HG02678 (cell line): ENCODE results near the gene FAAP20.
A peak's percentile ranks its signal among the peaks of the same experiment; 100 is the strongest.

Source experiments
- ATAC-seq: cut with Tn5 transposase; IDR thresholded peaks from one replicate; pipeline ENCODE4 v1.9.1; 2021; ENCODE audit warnings: mild to moderate bottlenecking, moderate library complexity; ENCODE audit not compliant: unreplicated experiment

The FAAP20 gene

DNA sequence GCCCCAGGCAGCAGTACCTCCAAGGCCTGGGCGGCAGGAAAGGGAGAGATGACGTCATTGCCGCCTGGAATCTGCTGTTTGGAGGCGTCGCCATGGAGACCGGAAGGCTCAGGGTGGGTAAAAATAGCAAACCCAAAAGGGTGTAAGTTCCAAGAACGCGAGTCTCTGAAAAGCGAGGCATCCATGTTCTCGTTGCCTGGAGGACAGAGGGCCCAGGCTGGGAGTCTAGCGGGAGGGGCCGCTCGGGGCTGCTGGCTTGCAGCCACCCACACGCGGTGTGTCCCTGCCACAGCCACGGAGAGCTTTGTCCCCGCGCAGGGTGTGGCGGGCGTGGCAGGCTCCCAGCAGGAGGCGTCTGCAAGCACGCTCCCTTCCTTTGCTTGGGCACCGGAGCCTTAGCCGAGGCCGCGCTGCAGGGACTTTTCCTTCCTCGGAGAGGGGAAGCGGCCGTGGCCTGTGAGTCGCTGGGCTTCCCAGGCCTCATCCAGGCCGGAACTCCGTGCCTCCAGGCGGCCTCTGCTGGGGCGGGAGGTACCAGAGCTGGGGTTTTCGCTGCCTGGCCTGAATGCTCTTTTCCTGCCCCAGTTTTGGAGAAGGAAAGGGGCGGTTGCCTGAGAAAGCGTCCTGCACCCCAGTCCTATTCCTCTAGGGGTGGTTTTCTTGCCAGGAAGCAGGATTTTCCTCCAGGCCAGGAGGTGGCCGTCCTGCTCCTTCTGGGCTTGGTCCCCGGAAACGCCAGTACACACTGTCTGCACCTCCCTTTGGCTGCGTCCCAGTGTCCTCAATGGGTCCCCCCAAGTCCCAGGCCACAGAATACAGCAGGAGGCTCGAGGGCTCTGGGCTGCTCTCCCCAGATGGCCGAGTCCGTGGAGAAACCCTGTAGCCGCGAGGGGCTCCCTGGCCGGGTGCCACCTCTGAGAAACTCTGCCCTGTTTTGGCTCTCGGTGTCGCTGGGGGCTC lies 18.2 kb upstream of the FAAP20 start:
- ATAC-seq, result no peak

DNA sequence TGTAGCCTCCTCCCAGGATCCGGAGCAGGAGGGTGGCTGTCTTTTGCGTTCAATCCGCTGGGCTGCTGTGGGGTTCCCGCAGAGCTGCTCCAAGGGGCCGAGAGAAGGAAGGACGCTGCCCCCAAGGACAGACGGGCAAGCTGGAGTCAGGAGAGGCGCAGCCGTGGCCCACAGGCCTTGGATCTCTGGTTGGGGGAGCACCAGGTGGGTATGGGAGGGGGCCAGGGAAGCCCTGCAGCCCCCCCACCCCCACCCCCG lies 17.6 kb upstream of the FAAP20 start:
- no peak for ATAC-seq

DNA sequence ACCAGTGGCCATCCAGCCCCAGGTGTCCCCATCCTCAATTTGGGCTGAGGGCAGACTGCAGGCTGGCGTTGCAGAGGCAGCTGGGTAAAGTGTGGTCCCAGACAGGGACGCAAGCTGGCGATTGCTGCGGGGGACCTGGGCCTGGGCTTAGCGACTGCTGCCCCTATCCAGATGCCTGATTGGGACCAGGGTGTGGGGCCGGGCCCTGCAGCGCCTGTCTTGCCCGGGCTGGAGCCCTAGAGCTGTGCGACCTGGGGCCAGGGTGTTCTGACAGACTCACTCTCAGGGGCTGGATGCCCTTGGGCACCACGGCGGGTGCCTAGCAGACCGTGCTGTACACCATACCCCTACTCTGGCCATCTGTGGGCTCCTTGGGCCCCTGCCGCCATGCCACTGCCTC lies 16.2 kb upstream of the FAAP20 start:
- no peak for ATAC-seq

DNA sequence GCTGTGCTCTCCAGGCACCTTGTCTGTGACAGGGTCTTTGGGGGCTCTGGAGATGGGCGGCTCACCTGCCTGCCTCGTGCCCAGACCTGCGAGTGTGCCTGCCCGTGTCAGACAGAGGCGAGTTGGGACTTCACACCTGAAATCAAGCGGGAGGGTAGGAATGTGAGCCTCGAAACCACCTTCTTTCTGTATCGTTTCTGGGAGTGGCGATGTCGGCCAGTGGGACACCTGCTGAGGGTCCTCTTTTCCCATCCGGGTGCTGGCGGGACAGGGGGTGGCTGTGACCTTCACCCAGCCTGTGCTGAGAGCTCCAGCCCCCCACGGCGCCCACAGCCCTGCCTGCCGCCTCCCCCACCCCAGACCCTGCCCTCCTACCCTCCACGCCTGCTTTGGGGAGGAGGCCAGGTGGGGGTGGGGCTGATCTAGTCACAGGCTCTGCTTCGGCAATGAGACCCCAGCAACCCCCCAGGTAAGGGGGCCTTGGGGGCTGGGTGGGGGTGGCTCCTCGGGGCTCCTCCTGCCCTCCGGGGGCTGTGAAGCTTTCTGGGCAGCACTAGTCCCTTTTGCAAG lies 15.6 kb upstream of the FAAP20 start:
- ATAC-seq, result no peak

DNA sequence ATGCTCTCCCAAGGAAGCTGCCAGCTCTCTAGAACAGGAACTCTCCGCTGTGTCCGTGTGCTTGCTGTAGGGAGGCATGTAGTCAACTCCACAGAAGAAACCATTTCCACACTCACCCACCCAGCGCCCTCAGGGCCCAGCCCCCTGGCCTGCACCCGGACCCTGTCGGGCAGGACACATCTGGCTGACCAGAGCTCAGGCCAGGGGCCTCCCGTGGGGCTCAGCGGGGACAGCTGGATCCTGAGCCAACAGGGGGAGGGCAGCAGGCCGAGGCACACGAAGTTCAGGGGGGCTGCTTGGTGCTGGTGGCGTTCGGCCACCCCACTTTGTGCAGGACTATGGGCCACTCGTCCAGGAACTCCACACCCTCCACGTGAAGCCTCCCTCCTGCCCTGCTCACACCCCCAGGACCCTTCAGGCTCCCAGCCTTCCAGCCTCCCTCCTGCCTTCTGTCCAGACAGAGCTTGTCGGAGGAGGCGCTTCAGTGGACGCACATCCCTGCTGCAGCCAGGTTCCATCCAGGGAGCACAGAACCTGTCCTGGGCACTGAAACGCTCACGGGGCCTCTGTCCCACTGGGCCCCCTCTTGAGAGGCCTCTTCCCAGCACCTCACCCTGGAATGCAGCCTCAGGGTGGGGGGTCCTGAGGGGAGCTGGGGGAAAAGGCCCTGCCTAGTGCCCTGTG lies 15.0 kb upstream of the FAAP20 start:
- no peak for ATAC-seq

DNA sequence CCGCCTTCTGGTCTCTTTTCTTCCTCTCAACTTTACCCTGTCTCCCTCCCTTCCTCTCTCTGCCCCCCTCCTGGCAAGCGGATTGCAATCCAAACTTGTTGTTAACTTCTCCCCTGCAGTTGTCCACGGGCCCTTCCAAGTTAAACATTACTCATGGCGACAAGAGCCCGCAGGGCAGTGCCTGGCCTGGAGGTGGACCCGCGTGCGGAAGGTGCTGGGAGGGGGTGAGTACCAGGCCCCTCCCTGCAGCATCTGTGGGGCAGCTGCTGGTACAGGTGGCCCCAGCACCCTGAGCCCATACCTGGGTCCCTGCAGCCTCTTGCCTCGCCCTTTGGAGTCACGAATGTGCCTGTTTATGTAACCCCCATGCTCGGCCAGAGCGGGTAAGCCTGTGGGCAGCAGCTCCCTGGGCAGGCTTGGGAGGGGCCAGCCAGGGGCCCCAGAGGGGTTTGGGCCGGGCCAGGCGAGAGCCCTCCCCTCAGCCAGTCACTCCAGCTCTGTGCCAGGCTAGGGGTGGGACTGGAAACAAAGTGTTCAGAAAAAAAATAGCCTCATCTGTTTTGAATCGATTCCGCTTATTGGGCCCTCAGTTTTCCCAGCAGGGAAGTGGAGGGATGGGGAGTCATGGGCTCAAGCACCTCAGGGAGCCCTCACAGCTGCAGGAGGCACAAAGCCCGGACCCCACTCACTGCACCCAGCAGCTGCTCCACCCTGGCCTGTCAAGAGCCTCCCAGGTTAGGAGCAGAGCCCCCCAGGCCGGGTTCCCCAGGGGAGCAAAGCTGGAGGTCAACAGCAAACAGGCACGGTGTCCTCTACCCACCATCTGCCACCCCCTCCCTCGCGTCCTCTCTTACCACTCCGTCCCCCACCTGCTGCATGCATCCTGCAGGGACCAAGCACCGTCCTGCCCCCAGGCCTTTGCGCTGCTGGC lies 14.0 kb upstream of the FAAP20 start:
- ATAC-seq, result no peak

DNA sequence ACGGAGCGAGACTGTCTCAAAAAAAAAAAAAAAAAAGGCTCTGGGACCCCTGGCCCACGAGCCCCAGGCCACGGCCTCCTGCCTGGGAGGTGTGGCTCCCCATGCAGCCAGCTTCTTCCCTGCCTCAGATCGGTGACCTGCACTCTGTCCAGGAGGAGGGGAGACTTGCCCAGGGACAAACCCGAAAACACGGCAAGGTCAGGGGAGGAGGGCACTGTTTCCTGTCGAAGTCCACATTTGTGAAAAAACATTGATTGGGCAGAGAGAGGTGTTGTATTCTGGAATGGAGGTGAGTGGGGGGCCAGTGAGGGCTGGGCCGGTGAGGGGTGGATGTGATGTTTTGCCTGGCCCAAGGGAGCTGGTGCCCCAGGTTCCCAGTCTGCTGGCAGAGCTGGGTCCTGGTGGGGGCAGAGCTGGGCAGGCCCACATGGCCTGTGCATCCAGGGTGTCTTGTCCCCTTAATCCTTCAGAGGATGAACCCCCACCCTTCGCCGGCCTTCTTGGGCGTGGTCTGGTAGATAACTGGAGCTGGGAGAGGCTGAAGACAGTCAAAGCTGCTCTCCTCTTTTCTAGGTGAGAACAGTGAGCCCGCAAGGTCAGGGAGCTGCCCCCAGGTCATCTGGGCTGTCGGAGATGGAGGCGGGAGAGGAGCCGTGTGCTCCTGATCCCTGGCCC lies 12.4 kb upstream of the FAAP20 start:
- ATAC-seq, result no peak

DNA sequence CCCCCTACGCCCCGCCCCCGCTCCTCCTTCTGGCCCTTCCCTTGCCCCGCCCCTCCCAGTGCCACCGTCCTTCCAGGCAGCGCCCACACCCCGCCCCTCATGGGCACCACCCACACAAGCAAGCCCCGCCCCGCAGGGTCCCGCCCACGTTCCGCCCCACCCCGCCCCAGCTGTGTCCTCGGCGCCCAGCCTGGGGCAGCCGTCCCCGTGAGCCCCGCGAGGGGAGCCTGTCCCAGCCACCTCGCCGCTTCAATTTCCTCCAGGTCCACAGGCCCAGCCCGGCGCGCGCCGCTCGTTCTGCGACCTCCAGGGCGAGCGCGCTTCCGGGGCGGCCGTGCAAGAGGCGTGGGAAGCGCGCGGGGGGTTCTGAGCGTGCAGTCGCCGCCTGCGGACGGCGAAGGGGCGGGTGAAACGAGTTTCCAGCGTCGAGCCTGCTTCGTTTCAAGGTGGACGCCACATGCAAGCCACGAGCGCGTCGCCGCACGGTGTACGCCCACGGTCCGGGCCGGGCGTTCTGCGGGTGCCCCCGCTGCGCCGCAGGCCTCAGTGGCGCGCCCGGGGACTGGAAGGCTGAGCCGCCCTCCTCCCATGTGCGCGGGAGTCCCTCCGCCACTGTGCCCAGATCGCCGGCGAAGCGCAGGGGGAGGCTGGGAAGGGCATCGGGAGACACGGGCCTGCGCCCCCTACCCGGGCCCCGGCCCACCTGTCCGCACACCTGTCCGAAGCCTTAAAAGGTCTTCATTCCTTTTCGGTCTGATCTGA lies 10.8 kb upstream of the FAAP20 start:
- ATAC-seq, result peak; percentile 66

DNA sequence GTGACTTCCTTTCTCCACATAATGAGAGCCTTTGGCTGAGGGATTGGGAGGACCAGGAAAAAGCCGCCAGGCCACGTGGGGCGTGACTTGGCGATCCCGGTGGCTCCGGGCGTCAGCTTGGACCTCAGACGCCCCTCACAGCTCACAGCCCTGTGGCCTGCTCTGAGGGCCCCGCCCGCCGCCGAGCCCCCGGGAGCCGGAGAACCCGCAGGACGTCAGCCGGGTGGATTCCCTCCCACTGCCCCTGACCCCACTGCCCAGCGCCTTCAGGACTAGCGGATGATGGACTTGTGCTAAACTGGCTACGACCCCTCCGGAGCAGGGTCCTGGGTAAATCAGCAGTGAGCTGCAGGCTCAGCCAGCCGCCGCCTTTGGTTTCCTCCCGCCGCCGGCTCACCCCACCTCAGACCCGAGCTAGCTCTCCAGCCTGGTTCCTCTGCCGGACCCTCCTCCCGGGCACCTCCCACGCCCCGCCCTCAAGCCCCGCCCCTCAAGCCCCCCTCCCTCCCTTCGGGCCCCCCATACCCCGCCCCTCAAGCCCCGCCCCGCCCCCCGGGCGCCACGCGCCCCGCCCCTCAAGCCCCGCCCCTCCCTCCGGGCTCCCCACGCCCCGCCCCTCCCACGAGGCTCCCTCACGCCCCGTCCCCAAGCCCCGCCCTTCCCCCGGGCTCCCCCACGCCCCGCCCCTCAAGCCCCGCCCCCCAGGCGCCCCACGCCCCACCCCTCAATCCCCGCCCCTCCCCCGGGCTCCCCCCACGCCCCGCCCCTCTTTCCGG lies 10.0 kb upstream of the FAAP20 start:
- ATAC-seq, result peak; percentile 36

DNA sequence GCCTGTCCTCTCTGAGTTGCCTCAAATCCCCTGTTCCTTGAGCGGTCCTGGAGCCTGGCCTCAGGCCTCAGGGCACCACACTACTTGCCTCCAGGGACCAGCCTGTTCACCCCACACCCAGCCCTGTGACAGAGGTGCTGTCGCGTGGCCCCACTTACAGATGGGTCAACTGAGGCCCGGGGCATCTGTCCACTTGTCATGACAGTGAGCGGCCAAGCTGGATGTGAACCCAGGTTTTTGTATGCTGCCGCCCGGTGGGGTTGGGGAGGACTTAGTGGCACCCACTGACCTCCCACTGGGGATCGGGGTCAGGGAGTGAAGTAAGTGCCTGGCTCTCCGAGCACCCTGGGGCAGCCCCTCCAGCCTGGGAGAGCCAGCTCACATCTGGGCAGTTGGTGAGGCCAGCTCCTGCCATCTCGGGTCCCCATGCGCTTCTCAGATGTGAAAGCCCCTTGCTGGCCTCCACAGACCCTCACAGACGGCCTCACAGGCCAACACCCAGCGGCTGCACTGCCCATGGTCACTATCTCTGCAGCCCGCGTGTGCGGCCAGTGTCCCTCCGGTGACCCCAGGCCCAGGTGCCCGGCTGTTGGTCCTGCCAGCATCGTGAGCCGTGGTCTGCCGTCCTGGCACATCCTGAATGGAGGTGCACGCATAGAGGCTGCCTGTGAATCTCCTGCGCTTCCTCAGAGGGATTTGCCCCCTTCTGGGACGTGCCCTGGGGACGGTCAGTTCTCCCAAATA lies 9.3 kb upstream of the FAAP20 start:
- ATAC-seq, result no peak

DNA sequence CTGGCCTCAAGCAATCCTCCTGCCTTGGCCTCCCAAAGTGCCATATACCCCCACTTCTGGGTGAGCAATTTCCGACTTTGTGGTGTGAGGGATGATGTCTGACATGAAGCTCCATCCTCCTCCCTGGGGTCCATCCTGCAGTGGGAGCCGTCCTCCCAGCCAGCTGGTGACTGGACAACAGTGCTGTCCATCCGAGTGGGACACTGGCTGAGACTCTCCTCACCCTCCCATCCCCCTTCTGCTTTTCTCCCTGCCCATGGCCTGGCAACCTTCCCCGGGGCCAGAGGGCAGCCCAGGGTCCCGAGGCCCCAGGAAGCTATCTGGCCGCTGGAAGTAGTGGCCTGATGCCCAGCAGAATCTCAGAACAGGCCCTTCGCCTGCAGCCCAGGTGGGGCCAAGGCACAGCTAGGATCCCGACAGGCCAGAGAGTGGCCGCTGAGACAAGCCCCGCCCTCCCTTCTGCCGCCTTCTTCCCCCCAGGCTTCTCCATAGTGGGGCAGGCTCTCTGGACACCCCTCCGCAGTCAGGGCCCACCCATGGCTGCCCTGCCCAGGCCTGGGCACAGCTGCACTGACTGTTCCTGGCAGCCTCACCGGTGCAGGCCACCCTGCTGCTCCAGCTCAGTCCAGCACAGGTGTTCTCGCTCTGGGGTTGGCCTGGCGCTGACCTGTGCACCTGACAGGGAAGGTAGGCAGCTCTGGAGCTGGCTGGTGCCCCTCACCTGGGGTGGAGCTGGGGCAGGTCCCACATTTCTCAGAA lies 8.4 kb upstream of the FAAP20 start:
- no peak for ATAC-seq

DNA sequence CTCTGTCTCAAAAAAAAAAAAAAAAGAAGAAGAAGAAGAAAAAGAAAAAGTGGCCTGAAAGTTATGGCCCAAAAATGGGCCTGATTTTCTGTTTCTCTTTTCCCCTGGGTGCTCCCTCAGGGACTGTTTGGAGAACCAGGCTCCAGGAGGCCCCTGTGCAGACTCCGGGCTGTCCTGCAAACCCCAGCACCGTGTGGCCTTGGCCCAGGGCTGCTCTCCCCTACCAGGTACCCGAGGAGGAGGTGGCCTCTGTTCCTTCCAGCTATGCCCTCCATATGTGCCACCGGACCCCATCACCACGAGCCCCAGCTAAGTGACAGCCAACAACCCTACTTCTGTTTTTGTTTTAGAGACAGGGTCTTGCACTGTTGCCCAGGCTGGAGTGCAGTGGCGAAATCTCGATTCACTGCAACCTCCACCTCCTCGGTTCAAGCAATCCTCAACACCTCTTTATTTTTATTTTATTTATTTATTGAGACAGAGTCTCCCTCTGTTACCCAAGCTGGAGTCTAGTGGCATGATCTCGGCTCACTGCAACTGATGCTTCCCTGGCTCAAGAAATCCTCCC lies 7.5 kb upstream of the FAAP20 start:
- ATAC-seq, result no peak

DNA sequence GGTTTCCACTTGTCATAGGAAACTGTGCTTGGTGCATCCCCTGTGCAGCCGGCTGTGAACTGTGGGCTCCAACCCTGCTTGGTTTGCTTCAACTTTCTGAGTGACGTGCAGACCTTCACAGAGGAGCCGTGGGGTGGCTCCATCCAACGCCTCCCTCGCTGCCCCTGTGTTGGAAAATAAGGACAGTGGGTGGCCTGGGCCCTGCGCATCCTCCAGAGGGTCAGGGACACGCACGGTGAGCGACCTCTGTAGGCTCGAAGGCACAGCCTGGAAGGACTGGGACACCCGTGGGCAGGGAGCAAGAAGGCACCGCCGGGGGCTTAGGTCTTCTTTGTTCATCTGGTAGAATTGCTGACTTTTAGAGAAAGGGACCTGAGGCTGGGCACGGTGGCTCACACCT lies 6.5 kb upstream of the FAAP20 start:
- ATAC-seq, result no peak

DNA sequence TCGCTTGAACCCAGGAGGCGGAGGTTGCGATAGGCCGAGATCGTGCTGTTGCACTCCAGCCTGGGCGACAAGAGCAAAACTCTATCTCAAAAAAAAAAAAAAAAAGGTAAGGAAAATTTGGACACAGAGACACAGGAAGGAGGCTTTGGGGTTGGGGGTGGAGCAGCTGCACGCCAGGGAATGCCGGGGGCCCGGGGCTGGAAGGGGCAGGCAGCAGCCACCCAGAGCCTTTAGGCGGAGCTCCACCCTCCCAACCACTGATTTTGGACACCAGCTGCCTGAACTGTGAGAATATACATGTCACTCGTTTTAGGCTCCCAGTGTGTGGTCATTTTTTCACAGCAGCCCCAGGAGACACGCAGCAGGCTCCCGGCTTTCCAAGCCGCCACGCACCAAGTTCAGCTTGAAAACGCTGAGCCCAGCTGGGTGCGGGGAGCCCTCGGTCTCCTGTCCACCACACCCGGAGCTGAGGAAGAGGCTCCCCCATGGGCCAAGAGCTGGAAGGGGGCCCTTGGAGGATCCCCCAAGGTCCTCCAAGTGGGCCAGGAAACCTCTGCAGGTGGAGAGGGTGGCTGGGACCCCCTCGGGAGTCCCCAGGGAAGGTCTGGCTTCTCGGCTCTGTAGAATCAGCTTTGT lies 5.9 kb upstream of the FAAP20 start:
- ATAC-seq, result no peak

DNA sequence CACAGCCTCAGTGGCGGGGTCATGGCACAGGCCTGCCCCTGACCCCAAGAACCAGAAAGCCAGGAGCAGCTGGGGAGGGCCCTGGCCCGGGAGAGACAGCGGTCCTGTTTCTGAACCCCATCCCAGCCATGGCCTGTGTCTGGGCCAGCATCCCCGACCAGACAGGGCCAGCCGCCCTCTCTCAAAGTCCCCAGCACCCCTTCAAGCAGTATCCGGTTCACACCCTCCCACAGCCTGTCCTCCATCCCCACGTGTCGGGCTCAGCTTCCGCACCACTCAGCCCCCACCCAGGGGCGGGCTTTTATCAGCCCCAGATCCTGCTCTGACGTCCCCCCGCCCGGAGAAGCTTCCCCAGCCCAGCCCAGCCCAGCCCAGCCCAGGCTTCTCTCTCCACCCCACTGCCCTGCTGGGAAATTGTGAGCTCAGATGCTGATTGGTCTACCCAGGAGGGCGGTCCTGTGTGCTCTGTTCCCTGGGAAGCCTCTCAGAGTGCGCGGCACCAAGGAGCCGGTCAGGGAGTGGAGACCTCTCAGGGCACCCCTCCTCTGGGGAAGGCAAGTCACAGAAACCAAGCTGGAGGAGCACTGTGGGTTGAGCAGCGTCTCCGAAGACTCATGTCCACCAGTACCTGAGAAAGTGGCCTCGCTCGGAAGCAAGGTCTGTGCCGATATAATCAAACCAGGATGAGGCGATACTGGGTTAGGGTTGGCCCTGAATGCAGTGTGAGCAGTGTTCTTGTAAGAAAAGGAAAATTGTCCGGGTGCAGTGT lies 4.7 kb upstream of the FAAP20 start:
- ATAC-seq, result peak; percentile 44

DNA sequence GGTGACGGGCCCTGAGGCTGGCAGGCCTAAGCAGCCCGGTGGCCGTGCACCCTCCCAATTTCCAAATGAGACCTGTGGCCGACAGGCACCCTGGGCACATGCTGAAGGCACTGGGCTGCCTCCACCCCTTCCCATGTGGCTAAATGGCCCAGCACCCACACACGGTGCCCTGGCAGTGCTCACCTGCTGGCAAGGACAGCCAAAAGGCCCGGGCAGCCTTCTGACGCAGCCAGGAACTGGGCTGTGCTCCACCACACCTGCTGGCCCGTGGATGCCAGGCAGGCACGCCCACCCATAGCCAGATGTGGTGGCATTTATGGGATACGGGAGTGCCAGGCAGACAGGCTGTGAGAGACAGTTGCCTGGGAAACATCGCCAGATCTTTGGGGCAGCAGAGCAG lies 4.0 kb upstream of the FAAP20 start:
- no peak for ATAC-seq
